G401.6 (cell line): ENCODE data around the gene ZFP62.

Source experiments
- FAIRE-seq: peaks from 2 replicates; lab custom pipeline; 2012; peaks lifted over from hg19 to GRCh38; lab: Jason Lieb, UNC

Gene ZFP62

DNA sequence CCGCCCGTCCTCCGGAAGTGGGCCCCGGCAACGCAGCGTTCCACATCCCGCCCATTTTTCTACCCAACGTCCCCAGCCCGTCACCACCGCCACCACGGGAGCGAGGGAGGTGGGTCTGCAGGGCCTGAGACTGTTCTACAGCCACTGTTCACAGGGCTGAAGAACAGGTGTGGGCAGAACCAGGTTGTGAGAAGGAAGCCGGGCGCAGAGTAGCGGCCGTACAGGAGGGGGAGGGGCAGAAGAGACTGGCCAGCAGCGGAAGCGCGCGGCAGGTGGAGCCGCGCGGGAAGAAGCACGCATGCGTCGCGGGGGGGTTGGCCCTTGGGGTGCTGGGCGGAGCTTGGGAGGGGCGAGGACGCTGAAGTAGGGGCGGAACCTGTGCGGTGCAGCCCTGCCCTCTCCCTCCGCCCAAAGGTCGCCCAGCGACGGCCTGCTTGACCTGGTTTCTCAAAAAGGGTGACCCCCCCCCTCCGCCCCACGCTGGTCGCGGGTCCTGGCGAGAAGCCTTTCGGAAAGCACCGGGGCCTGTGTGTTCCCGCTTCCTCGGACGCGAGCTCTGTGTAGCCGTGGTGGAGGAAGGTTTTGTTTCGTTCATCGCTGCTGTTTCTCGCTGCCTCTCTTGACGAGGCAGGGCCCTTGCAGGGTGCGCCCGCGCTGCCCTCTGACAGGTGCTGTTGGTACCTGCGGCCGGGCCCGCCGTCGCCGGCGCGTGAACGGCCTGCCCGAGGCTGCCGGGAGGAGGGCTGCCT, 50.7 kb downstream of the ZFP62 start:
- FAIRE-seq, result peak; percentile 71

DNA sequence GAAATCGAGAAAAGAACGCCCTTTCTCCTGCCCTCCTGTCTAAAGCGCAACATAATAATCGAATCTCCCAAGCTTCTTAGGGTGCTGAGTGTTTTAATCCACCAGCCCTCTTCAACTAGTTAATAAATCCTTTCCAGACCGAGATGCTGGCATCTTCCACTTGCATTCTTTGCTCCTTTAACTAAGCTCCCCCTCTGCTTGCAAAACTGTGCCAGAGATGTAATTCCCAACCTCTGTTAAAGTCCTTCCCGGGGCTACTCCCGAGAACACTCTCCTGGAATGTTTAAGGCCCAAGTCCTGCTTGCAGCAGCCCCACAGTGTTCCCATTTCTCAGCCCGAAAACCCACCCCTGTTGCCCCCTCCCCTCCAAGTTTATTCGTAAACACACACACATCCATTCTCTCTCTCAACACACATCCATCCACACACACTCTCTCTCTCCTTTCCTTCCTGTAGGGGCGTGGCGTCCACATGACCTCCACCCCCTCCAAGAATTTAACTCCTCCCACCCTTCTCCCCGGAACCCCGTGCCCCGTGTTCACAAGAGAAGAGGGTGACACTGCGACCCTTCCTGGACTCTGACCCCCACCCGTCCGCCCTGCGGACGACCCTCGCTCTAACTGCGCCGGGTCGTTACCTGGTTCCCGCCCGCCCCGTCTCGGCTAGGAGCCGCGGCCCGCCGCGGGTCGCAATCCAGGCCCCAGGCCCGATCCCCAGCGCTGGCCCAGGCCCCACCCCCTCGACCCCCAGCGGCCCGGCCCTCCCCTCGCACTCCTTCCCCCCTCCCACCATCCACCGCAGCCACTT, 51.5 kb downstream of the ZFP62 start:
- no peak for FAIRE-seq

DNA sequence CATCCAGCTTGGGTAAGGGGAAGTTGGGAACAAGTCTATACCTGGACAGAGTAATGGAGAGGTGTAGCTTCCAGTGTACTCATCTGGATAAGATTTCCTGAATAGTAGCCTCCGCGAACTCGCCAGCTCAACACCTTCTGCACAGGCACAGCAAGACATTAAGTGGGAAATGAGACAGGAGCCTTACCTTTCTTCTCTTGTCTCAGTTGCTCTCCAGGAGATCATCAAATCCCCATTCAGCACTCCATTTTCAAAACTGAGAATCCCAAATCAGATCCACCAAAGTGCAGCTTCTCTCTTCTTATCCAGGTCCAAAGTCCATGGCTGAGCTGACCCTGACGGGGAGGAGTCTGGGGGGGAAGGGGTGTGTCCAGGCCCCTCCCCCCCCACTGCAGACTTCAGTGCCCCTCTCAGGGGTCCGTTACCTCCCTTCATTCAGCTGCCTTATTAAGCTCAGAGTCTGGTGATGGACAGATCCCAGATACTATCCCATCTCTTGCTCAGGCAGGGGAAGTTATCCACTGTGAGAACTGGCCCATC, 52.5 kb downstream of the ZFP62 start:
- FAIRE-seq, result no peak

DNA sequence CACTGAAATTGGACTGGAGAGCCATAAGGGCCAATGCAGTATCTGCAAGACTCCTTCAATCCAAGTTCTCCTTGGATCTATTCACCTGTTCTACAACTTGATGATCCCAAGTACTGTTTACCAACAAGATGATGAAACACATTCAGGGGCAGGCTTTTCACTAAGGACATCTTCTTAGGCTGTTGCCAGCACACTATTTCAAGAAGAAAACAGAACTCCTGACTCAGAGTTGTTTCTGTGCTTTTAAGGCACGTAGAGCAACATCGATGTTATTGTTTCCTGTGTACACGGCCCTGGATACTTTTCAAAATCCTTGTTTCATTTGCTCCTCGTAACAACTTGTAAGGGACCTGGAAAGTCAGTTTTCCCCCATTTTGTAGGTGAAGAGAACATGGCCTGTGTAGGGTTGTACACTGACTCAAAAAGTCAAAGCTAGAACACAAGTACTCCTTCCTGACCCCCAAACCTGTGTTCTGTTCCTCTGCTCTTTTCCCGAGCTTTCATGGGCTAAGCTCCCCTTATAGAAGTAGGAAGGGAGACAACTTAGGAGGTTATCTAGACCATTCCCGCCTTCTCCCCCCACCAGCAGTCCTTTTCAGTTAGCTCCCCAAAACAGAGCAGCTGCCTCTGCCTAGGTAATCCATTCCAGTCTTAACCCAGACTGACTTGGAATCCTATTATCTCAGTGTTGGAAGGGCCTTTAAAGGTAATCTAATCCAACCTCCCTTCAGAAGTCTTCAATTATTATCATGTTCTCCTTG, 53.2 kb downstream of the ZFP62 start:
- no peak for FAIRE-seq

DNA sequence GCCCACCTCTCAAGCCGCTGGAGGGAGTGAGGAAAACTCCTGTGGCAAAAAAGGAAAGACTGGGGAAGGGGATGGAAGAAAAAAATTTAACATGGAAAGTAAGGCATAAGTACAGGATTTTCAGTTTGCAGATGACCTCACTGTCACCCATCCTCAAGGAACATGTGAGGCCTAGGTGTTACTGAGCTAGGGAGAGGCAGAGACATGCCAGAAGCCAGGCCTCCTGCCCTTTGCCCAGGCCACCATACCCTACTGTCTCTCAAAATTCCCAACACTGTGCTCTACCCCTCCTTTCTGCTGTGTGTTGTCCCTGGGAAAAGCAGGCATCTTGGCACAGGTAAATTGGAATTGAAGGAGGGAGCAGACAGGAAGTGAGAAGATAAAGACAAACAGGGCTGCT, 54.0 kb downstream of the ZFP62 start:
- FAIRE-seq, result no peak

DNA sequence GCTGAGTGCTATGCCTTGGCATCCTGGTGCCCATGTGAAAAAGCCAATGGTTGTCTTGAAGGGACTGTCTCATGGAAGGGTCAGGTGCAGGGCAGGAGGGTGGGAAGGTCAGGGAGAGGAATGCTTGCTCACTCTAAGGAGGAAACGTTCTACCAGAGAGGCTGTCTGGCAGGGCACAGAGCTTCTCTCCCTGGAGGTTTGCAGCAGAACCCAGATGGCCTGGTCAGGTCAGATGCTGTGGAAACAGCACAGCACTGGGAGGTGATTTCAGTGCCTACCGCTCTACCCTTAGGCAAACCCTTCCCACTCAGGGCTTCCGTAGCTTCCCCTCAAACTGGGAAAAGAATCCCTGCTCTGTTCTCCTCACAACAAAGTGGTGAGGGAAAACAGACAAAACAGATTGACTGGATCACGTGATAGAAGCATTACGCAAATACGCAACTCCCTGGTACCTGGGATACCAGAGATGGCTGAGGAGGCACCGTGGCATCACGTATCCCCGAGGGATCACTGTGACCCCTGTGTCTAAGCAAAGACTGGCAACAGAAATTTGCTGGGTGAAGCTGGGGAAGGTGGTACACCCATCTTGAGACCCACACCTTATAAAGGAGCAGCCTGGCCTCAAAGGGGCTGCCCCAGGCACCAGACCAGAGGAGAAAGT, 54.6 kb downstream of the ZFP62 start:
- no peak for FAIRE-seq

DNA sequence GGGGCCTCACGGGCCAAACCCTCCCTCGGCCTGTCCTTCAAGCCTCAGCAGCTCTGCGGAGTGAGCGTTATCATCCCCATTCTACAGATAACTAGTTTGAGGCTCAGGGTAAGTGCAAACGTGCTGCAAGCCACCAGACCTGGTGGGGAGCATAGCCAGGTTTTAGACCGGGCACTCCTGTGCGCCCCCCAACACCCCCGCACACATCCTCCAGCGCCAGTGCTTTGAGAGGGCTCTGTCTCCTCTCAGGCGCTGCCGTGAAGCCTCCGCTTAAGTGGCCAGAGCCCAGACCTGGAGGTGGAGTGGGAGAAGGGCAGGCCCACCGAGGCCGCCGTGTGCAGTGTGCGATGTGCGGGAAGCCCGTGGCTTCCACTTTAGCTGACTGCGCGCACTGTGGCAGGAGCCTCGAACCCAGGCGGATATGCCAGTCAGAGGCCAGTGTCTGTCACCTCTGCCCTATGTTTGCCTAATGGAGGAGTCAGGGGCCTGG, 56.9 kb downstream of the ZFP62 start:
- FAIRE-seq, result no peak

DNA sequence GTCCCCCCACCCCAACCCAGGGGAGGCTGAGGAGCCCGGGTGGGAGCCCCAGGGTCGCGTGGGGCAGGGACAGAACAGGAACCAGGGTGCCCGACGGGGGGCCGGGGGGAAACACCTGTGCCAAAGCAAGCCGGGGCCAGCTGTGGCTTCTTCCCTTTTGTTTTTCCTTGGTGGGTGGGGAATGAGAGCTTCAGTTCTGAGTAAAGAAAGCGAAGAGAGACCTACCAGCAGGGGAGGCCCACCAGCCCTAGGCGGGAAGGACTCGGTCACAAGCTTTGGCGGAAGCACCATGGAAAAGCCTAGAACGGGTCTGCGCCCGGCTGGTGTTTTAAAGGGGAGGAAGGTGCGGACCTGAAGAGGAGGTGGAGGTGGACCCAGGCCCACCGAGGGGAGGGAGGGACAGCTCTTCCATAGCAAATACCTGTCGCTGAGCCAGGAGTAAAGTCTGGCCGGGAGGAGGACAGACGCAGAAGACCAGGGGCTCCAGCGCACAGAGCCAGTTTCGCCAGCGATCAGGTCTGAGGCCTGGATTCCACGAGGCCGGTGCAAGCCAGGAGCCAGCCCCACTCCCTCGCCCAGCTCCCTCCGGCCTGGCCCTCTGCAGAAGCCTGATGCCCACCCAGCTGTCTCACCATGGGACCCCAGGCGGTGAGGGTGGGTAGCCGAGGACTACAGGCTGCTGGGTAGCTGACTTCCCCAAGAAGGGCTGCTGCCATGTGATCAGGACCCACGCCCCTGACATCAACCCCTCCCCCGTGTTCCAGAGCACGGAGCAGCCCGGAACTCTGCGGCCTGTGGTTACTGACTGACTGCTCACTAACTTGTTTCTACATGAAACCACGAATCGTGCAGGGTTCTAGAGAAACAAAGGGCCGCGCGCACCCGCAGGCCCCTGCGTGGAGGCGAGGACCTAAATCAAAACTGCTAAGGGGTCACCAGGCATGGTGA, 57.6 kb downstream of the ZFP62 start:
- FAIRE-seq, result no peak

DNA sequence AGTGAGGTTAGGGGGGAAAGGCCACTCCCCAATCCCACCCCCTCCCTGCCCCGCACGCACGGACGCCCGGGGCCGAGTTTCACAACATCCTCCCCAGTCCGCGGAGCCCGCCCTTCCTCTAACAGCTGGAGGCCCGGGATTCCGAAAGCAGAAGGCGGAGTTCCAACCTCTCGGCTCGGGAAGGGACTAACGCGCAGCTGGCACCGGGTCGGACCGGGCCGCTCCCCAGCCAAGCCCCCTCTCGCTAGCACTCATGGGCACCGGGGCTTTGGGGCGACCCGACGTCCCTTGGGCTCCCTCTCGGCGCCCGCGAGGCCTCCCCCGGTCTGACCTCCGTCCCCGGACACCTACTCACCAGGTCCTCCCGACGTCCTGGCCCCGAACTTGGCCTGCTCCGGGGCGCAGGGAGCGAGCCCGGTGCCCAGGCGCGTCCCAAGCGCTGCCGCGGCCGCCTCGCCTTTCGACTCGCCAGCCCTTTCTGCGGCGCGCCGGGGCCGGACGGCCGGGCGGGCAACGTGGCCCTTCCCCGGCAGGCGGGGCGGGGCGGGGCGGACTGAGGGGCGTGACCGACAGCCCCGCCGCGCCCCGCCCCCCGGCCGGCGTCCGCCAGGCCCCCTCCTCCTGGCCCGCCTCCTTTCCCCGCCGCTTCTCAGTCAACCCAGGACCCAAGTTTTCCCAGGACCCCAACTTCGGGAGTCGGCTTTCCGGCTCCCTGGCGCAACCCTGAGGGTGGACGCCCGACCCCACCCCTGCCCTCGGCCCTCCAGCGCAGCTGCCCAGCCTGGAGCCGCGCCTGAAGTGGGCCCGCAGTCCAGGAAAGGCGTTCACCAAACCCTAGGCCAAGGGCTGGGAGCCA, 58.5 kb downstream of the ZFP62 start, which contains the start of gene MGAT1:
TSS of gene MGAT1 (minus strand) at position 482 of the 856 bp plus-strand sequence. CDS start 9,835 bp downstream, outside the sequence.
- FAIRE-seq, result no peak

DNA sequence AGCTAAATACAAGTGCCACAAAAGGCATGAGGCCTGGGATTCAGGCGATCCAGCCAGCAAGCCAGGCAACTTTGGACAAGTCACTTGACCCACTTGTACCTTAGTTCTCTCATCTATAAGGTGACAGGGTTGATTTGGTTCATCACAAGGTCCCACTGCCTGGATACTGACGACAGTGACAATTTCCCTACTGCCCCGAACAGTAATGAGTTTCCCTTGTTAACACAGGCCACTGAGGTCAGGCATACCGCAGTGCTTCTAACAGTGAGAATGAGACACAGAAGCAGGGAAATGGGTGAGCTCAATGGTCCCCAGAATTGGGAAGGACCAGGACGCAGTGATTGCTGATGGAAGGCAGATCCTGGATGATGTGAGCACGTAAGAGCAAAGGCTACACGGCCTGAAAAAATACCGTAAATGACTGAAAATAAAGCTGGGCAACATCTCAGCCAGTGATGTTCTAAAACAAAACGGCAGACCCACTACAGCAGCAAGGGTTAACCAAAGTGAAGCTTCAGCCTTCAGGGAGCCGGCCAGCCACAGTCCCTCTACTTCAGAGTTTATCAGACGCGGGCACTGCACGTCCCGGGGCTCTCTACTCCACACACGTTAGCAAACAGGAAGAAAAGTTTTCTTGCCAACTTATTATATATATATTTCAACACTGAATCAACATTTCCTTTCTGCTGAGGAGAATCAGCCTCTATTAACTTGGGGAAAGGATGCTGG, 59.3 kb downstream of the ZFP62 start:
- no peak for FAIRE-seq

DNA sequence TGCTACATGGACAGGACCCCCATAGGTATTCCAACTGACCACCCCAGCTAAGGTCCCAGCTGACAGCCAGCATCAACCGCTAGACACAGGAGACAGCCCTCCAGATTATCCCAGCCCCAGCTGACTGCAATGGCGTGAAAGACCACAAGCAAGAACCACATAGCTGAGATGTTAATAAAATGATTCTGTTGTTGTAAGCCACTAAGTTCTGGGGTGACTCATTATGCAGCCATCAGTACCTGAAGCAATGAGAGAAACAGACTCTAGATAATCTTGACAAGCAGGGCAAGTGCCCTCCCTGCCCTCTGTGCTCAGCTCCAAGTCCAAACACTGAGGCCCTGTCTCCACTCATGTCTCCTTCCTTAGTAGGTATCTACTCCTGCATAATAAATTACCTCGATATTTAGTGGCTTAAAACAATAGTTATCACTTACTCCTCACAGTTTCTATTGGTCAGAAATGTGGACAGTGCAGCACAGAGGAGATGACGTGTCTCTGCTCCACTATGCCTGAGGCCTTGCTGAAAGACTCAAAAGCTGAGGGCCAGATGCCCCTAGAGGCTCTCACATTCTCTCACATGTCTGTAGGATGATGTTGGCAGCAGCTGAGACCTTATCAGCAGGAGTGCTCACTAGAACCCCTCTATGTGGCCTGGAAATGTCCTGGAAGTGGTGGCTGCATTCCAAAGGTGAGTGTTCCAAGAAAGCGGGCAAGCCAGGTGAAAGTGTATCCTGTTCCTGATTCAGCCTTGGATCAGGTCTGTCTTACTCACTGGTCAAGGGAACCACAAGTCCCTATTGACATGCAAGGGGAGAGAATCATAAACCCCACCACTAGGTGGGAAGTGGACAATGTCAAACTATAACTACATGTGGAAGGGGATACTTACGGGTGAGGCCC, 60.9 kb downstream of the ZFP62 start:
- FAIRE-seq, result no peak

DNA sequence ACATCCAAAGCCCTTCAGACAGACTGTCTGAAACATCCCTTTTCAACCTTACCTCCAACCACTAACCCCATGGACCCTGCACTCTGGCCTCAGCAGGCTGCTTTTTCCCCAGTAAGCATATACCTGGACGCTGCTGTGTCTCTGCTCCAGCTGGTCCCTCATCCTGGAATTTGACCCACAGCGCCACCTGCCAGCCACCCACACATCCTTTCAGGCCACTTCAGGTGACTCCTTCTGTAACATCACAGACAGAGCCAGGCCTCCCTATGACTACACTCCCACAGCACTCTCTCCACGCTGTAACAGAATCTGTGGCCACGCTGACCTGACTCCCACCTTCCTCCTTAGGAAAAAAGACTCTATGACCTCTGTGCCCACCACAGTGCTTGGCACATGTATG, 61.9 kb downstream of the ZFP62 start:
- no peak for FAIRE-seq

DNA sequence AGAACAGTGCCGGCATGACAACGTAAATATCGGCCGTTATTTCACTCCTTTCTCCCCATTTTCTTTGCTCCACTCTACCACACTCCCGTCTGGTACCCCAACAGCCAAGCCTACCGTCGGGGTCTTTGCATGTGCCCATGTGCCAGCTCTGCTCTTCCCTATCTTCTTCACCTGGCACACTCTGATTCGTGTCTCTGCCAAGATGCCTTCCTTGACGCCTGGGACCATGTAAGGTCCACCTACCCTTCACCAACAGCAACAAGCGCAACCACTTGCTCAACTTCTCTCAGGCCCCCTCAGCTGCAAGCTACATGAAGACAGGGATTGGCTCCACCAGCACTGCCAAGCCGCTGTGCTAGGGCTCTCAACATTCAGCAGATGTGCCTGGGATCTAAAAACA, 62.9 kb downstream of the ZFP62 start:
- no peak for FAIRE-seq
